GM23338 (cell line): ENCODE data around the gene PRXL2C. TPM values are rescaled to one million over a fixed set of nuclear protein-coding genes. Genes with fewer than 3 reads are reported as not detected.

Experiments
- ATAC-seq: fragments of 200-7000 bp; cut with Tn5 transposase; 3 replicates; pipeline ENCODE4 v1.9.1; 2020
- DNase-seq: peaks from one replicate; pipeline ENCODE4 v3.0.0-alpha.2; 2015; ENCODE audit warnings: low spot score
- H2AFZ ChIP-seq: fragments of 200-600 bp; sonication (generic); 2 replicates; pipeline ENCODE4 v1.8.0; 2016; ENCODE audit warnings: antibody characterized with exemption, mild to moderate bottlenecking, moderate library complexity
- H3F3A ChIP-seq: fragments of 200-600 bp; sonication (generic); replicated peaks from 2 replicates; pipeline ENCODE4 v1.8.0; 2017; ENCODE audit warnings: antibody characterized with exemption, mixed run types, low read depth
- H3K27ac ChIP-seq: fragments of 200-600 bp; sonication (generic); 2 replicates; pipeline ENCODE4 v1.6.1; 2016; ENCODE audit warnings: low read depth
- H3K27me3 ChIP-seq: fragments of 200-600 bp; sonication (generic); 2 replicates; pipeline ENCODE4 v1.8.0; 2016; ENCODE audit warnings: mild to moderate bottlenecking, mixed run types, moderate library complexity; ENCODE audit not compliant: insufficient read depth
- H3K36me3 ChIP-seq: fragments of 200-600 bp; sonication (generic); 2 replicates; pipeline ENCODE4 v1.8.0; 2016; ENCODE audit warnings: mild to moderate bottlenecking; ENCODE audit not compliant: insufficient read depth
- H3K4me1 ChIP-seq: fragments of 200-600 bp; sonication (generic); 2 replicates; pipeline ENCODE4 v1.8.0; 2016; ENCODE audit warnings: mild to moderate bottlenecking, moderate library complexity; ENCODE audit not compliant: insufficient read depth
- H3K4me2 ChIP-seq: fragments of 200-600 bp; sonication (generic); 2 replicates; pipeline ENCODE4 v1.7.1; 2017; ENCODE audit warnings: mixed run types
- H3K4me3 ChIP-seq: fragments of 200-600 bp; sonication (generic); 2 replicates; pipeline ENCODE4 v1.6.1; 2016; ENCODE audit warnings: mixed run types
- H3K79me2 ChIP-seq: fragments of 200-600 bp; sonication (generic); replicated peaks from 2 replicates; pipeline ENCODE4 v1.8.0; 2017; ENCODE audit warnings: mild to moderate bottlenecking; ENCODE audit not compliant: insufficient read depth
- H3K9me2 ChIP-seq: fragments of 200-600 bp; sonication (generic); 2 replicates; pipeline ENCODE4 v1.8.0; 2017; ENCODE audit not compliant: insufficient read depth
- H4K20me1 ChIP-seq: fragments of 200-600 bp; sonication (generic); replicated peaks from 2 replicates; pipeline ENCODE4 v1.8.0; 2017; ENCODE audit warnings: mild to moderate bottlenecking; ENCODE audit not compliant: insufficient read depth
- H3K27ac Mint-ChIP-seq: 2 replicates; pipeline ENCODE4 v1.8.0; 2020; ENCODE audit warnings: inconsistent platforms, mild to moderate bottlenecking, moderate library complexity, mixed read lengths
- H3K27me3 Mint-ChIP-seq: 3 replicates; pipeline ENCODE4 v1.8.0; 2022; ENCODE audit warnings: low read depth, mild to moderate bottlenecking, moderate library complexity, mixed read lengths, inconsistent platforms; ENCODE audit not compliant: insufficient read depth, poor library complexity
- H3K36me3 Mint-ChIP-seq: 3 replicates; pipeline ENCODE4 v1.8.0; 2021; ENCODE audit warnings: low read depth, mild to moderate bottlenecking, inconsistent platforms, moderate library complexity, mixed read lengths
- H3K4me1 Mint-ChIP-seq: 3 replicates; pipeline ENCODE4 v1.8.0; 2020; ENCODE audit warnings: mild to moderate bottlenecking, inconsistent platforms, mixed read lengths
- H3K4me3 Mint-ChIP-seq: 3 replicates; pipeline ENCODE4 v1.8.0; 2021; ENCODE audit warnings: moderate library complexity, mild to moderate bottlenecking, inconsistent platforms, mixed read lengths
- H3K9me3 Mint-ChIP-seq: 3 replicates; pipeline ENCODE4 v1.8.0; 2020; ENCODE audit warnings: moderate library complexity, mild to moderate bottlenecking, inconsistent platforms, mixed read lengths
- CREB1 ChIP-seq: fragments of 250-450 bp; sonication (Bioruptor Pico); IDR thresholded peaks from 2 replicates; pipeline ENCODE4 v1.5.0; 2020; ENCODE audit warnings: low read depth, mild to moderate bottlenecking, moderate library complexity
- ETS1 ChIP-seq: IDR thresholded peaks from 2 replicates; pipeline ENCODE4 v1.6.1; 2016; ENCODE audit warnings: antibody characterized with exemption
- EZH2 ChIP-seq: fragments of 200-600 bp; sonication (generic); IDR thresholded peaks from one replicate; pipeline ENCODE4 v1.8.0; 2017; ENCODE audit warnings: antibody characterized with exemption, mild to moderate bottlenecking, low read depth; ENCODE audit not compliant: unreplicated experiment
- EZH2phosphoT487 ChIP-seq: fragments of 200-600 bp; sonication (generic); IDR thresholded peaks from one replicate; pipeline ENCODE4 v1.8.1; 2018; ENCODE audit warnings: antibody characterized with exemption; ENCODE audit not compliant: unreplicated experiment
- JUNB ChIP-seq: IDR thresholded peaks from one replicate; pipeline ENCODE4 v1.6.1; 2016; ENCODE audit warnings: antibody characterized with exemption; ENCODE audit not compliant: unreplicated experiment
- NANOG ChIP-seq: IDR thresholded peaks from 2 replicates; pipeline ENCODE4 v1.6.1; 2016; ENCODE audit warnings: antibody characterized with exemption, borderline replicate concordance
- POLR2AphosphoS5 ChIP-seq: IDR thresholded peaks from 2 replicates; pipeline ENCODE4 v1.6.1; 2016; ENCODE audit warnings: antibody characterized with exemption, low read depth
- REST ChIP-seq: IDR thresholded peaks from one replicate; pipeline ENCODE4 v1.6.1; 2018; ENCODE audit warnings: antibody characterized with exemption; ENCODE audit not compliant: unreplicated experiment
- STAT1 ChIP-seq: IDR thresholded peaks from one replicate; pipeline ENCODE4 v1.6.1; 2016; ENCODE audit warnings: antibody characterized with exemption; ENCODE audit not compliant: unreplicated experiment
- ZNF462 ChIP-seq: fragments of 250-450 bp; sonication (Bioruptor Pico); IDR thresholded peaks from 2 replicates; pipeline ENCODE4 v1.5.0; 2020; ENCODE audit warnings: mild to moderate bottlenecking, moderate library complexity
- polyA plus RNA-seq: library from polyadenylated mRNA; unstranded; fragments of >200 nt; fragmentation: Nextera tagmentation; extraction: Ambion mirVana; gene quantifications from 2 replicates; pipeline ENCODE4 v1.2.1, GENCODE V29; 2016
- total RNA-seq: library from RNA; depleted of rRNA; stranded (reverse); fragments of >200 nt; shearing (Covaris generic); gene quantifications from 2 replicates; pipeline ENCODE4 v1.2.3, GENCODE V29; 2014

The PRXL2C gene
- total and polyA plus RNA-seq, 2 experiments from 2014 or later = 5.2 to 7.9 TPM

GRCh38 chr9:96619124-96619465 is 36.0 kb downstream of the PRXL2C start:
- Histone ChIP-seq H3K27ac (no peak overlapping the region), H3K4me2 (peak overlapping the region; percentile 92), H3K36me3 (no peaks in the 10 kb centered on the region), H3F3A (peaks cover 11% of the 10 kb centered on the region), H4K20me1 (peaks cover 34% of the 10 kb centered on the region), H3K79me2 (peaks cover 44% of the 10 kb centered on the region), H2AFZ (no peak overlapping the region), H3K27me3 (peaks cover 20% of the 10 kb centered on the region), H3K4me3 (peak overlapping the region; percentile 79), H3K4me1 (peaks cover 21% of the 10 kb centered on the region), H3K9me2 (no peaks in the 10 kb centered on the region)
- Mint-ChIP-seq H3K27me3 (peaks cover 23% of the 10 kb centered on the region), H3K36me3 (no peaks in the 10 kb centered on the region), H3K9me3 (no peaks in the 10 kb centered on the region), H3K4me1 (peaks cover 41% of the 10 kb centered on the region), H3K4me3 (peak overlapping the region; percentile 51; the same call in 1 of the 3 replicates), H3K27ac (no peak overlapping the region)
- no peak for TF ChIP-seq CREB1 (CRISPR knock-in tag)
- no peak for DNase-seq
- peak; percentile 3 for ATAC-seq

- Histone ChIP-seq H2AFZ (no peak overlapping the region), H3K27me3 (peaks cover 20% of the 10 kb centered on the region), H3K79me2 (peaks cover 50% of the 10 kb centered on the region), H3K9me2 (no peaks in the 10 kb centered on the region), H3K4me2 (peak overlapping the region; percentile 92), H4K20me1 (peaks cover 41% of the 10 kb centered on the region), H3K36me3 (no peaks in the 10 kb centered on the region), H3K4me3 (peak overlapping the region; percentile 79), H3K27ac (no peak overlapping the region), H3K4me1 (peaks cover 23% of the 10 kb centered on the region), H3F3A (peaks cover 11% of the 10 kb centered on the region)
- Mint-ChIP-seq H3K9me3 (no peaks in the 10 kb centered on the region), H3K36me3 (no peaks in the 10 kb centered on the region), H3K4me1 (peaks cover 45% of the 10 kb centered on the region), H3K4me3 (peak overlapping the region; percentile 69), H3K27me3 (peaks cover 23% of the 10 kb centered on the region), H3K27ac (no peak overlapping the region)
- DNase-seq = peak; percentile 34
- peak; percentile 9 for ATAC-seq
- no peak for TF ChIP-seq REST
- no peak for TF ChIP-seq JUNB
- no peak for TF ChIP-seq EZH2
- TF ChIP-seq ETS1 = no peak
- no peak for TF ChIP-seq EZH2phosphoT487
- no peak for TF ChIP-seq NANOG
- no peak for TF ChIP-seq CREB1 (CRISPR knock-in tag)
- no peak for TF ChIP-seq POLR2AphosphoS5
- TF ChIP-seq STAT1 = no peak
- no peak for TF ChIP-seq ZNF462
Observed at GRCh38 chr9:96618209-96619123, 36.7 kb downstream of the PRXL2C start.
